ENCODE results near the gene RPA1. TPM values are rescaled to one million over a fixed set of nuclear protein-coding genes. Genes with fewer than 3 reads are reported as not detected.

Gene RPA1
- polyA plus RNA-seq, 1 donor from 2014 or later = 8.4 TPM

- Histone ChIP-seq H3K9me3 (ENCODE audit: low read length) (no peaks in the 10 kb centered on the region), H3K27ac (ENCODE audit: low read length) (no peak overlapping the region), H2AFZ (ENCODE audit: low read depth, low read length) (no peak overlapping the region), H4K20me1 (ENCODE audit: insufficient read depth) (no peaks in the 10 kb centered on the region), H3F3A (ENCODE audit: insufficient read depth, low read length, poor library complexity, severe bottlenecking) (no peaks in the 10 kb centered on the region), H3K4me3 (ENCODE audit: low read length) (no peak overlapping the region), H3K79me2 (replicated peaks; ENCODE audit: insufficient read depth, low read length) (no peaks in the 10 kb centered on the region), H3K4me2 (ENCODE audit: low read length) (no peak overlapping the region), H3K36me3 (ENCODE audit: insufficient read depth, low read length) (no peaks in the 10 kb centered on the region), H3K9ac (ENCODE audit: low read length) (no peak overlapping the region), H3K9me2 (ENCODE audit: insufficient read depth, low read length) (no peaks in the 10 kb centered on the region), H3K27me3 (ENCODE audit: insufficient read depth, low read depth, low read length) (no peaks in the 10 kb centered on the region)
- TF ChIP-seq TAF1 (IDR thresholded peaks at IDR 0.05; ENCODE audit: low read depth) (no peak), RAD21 (conservative IDR thresholded peaks at IDR 0.05) (no peak), MXI1 (conservative IDR thresholded peaks at IDR 0.05; ENCODE audit: poor library complexity, severe bottlenecking) (no peak), EZH2 (IDR thresholded peaks at IDR 0.05; ENCODE audit: borderline replicate concordance, insufficient read depth, low read length, poor library complexity, severe bottlenecking) (no peak), CTCF (IDR thresholded peaks at IDR 0.05; ENCODE audit: poor library complexity, severe bottlenecking) (no peak), POLR2AphosphoS5 (IDR thresholded peaks at IDR 0.05) (no peak), SMC3 (conservative IDR thresholded peaks at IDR 0.05; ENCODE audit: poor library complexity) (no peak), REST (IDR thresholded peaks at IDR 0.05; ENCODE audit: borderline replicate concordance) (no peak), EP300 (conservative IDR thresholded peaks at IDR 0.05; ENCODE audit: poor library complexity, severe bottlenecking) (no peak)
Measured at GRCh38 chr17:1947743-1948516, 118.1 kb downstream of the RPA1 start.

- no peak overlapping the region for H3K27ac ChIP-seq (ENCODE audit: low read length)
- no peaks in the 10 kb centered on the region for H3K27me3 ChIP-seq (ENCODE audit: insufficient read depth, low read depth, low read length)
- no peaks in the 10 kb centered on the region for H3F3A ChIP-seq (ENCODE audit: insufficient read depth, low read length, poor library complexity, severe bottlenecking)
- H3K4me3 ChIP-seq (ENCODE audit: low read length) = no peak overlapping the region
- no peaks in the 10 kb centered on the region for H3K36me3 ChIP-seq (ENCODE audit: insufficient read depth, low read length)
- H3K9me3 ChIP-seq (ENCODE audit: low read length) = no peaks in the 10 kb centered on the region
- no peak overlapping the region for H2AFZ ChIP-seq (ENCODE audit: low read depth, low read length)
- no peaks in the 10 kb centered on the region for H4K20me1 ChIP-seq (ENCODE audit: insufficient read depth)
- H3K4me2 ChIP-seq (ENCODE audit: low read length) = no peak overlapping the region
- no peaks in the 10 kb centered on the region for H3K79me2 ChIP-seq (replicated peaks; ENCODE audit: insufficient read depth, low read length)
- H3K9ac ChIP-seq (ENCODE audit: low read length) = no peak overlapping the region
- TF ChIP-seq REST (IDR thresholded peaks at IDR 0.05; ENCODE audit: borderline replicate concordance) (no peak), RAD21 (conservative IDR thresholded peaks at IDR 0.05) (no peak), MXI1 (conservative IDR thresholded peaks at IDR 0.05; ENCODE audit: poor library complexity, severe bottlenecking) (no peak), SMC3 (conservative IDR thresholded peaks at IDR 0.05; ENCODE audit: poor library complexity) (no peak)
- no peaks in the 10 kb centered on the region for H3K9me2 ChIP-seq (ENCODE audit: insufficient read depth, low read length)
Measured at GRCh38 chr17:1948517-1948825, 118.7 kb downstream of the RPA1 start.

All from neural cell (in vitro differentiated cells).